ENCODE results near the gene PSME3.

- TF ChIP-seq HMGA2 (CRISPR knock-in tag; IDR thresholded peaks at IDR 0.05): no peak
- TF ChIP-seq, protein P1, sequence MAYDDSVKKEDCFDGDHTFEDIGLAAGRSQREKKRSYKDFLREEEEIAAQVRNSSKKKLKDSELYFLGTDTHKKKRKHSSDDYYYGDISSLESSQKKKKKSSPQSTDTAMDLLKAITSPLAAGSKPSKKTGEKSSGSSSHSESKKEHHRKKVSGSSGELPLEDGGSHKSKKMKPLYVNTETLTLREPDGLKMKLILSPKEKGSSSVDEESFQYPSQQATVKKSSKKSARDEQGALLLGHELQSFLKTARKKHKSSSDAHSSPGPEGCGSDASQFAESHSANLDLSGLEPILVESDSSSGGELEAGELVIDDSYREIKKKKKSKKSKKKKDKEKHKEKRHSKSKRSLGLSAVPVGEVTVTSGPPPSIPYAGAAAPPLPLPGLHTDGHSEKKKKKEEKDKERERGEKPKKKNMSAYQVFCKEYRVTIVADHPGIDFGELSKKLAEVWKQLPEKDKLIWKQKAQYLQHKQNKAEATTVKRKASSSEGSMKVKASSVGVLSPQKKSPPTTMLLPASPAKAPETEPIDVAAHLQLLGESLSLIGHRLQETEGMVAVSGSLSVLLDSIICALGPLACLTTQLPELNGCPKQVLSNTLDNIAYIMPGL (CRISPR knock-in tag; IDR thresholded peaks at IDR 0.05): no peak
- no peak for TF ChIP-seq CBFB (CRISPR knock-in tag; IDR thresholded peaks at IDR 0.05; ENCODE audit: low read depth)
- TF ChIP-seq CTCF (IDR thresholded peaks at IDR 0.05): no peak
- TF ChIP-seq ZSCAN18 (CRISPR knock-in tag; IDR thresholded peaks at IDR 0.05): no peak
- TF ChIP-seq, protein P2, sequence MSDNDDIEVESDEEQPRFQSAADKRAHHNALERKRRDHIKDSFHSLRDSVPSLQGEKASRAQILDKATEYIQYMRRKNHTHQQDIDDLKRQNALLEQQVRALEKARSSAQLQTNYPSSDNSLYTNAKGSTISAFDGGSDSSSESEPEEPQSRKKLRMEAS (CRISPR knock-in tag; IDR thresholded peaks at IDR 0.05): no peak
Observed at GRCh38 chr17:42866631-42867575, 33.7 kb downstream of the PSME3 start.

All from WTC11 (cell line).